ENCODE data around the gene RNASE3. TPM values are rescaled to one million over a fixed set of nuclear protein-coding genes. Genes with fewer than 3 reads are reported as not detected.
"Not testable (repeated sequence)": the region's sequence is repeated elsewhere in the genome, so short reads cannot be mapped to it uniquely, and the experiment has no call there.

Gene RNASE3
- total RNA-seq, 1 donor from 2014 or later: not detected

DNA sequence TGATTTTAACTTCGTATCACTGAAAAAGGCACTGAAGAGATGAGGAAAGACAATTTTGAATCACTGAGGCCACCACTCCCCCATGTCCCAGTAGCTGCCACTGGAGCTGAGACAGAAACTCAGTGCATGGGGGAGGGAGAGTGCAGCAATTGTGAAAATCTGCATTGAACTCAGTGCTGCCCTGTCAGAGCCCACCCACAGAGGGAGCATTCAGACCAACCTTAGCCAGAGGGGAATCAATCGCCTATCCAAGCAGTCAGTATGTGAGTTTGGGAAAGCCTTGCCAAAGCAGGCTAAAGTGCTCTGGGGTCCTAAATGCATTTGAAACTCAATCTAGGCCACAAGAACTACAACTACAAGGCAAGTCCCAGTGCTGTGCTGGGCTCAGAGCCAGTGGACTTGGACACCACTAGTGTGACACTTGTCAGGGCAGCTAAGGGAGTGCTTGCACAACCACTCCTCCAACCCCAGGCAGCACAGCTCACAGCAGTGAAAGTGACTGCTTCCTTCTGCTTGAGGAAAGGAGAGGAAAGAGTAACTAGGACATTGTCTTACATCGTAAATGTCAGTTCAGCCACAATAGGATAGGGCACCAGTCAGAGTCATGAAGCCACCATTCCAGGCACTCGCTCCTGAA is 13.3 kb downstream of the RNASE3 start:
- no peak for TF ChIP-seq CTCF (IDR thresholded peaks at IDR 0.05)
- H3K4me1 Mint-ChIP-seq (ENCODE audit: low read depth): no peaks in the 10 kb centered on the region
- no peak overlapping the region for H3K4me3 Mint-ChIP-seq (ENCODE audit: unreplicated experiment)
- no peaks in the 10 kb centered on the region for H3K9me3 Mint-ChIP-seq (ENCODE audit: low read depth)
- no peak overlapping the region for H3K27ac Mint-ChIP-seq (ENCODE audit: unreplicated experiment)
- no peaks in the 10 kb centered on the region for H3K36me3 Mint-ChIP-seq (ENCODE audit: low read depth)
- DNase-seq (ENCODE audit: low spot score): no peak
- H3K27me3 Mint-ChIP-seq (ENCODE audit: low read depth): peaks cover 8% of the 10 kb centered on the region

- DNase-seq (ENCODE audit: low spot score): no peak
- peaks cover 8% of the 10 kb centered on the region for H3K27me3 Mint-ChIP-seq (ENCODE audit: low read depth)
- H3K4me3 Mint-ChIP-seq (ENCODE audit: unreplicated experiment): no peak overlapping the region
- no peak overlapping the region for H3K27ac Mint-ChIP-seq (ENCODE audit: unreplicated experiment)
- no peak for TF ChIP-seq CTCF (IDR thresholded peaks at IDR 0.05)
- no peaks in the 10 kb centered on the region for H3K36me3 Mint-ChIP-seq (ENCODE audit: low read depth)
- no peaks in the 10 kb centered on the region for H3K4me1 Mint-ChIP-seq (ENCODE audit: low read depth)
- no peaks in the 10 kb centered on the region for H3K9me3 Mint-ChIP-seq (ENCODE audit: low read depth)
Measured at GRCh38 chr14:20905676-20906075, 14.5 kb downstream of the RNASE3 start.

DNA sequence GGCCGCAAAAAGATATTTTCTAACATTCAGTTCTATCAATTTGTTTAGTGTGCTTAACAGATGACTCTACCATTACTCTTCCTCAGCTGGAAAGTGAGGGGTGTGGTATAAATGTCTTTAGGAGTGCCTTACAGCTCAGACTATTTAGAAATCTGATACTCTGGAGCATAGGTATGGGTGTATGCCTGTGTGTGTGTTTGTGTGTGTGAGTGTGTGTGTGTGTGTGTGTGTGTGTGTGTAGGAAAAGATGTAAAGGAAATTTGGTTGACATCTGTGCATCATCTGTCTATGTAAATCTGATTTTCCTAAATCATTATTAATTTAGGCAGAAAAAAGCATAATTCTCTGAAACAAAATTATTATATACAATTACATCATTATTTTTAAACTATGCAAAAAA is 16.0 kb downstream of the RNASE3 start:
- no peaks in the 10 kb centered on the region for H3K9me3 Mint-ChIP-seq (ENCODE audit: low read depth)
- no peaks in the 10 kb centered on the region for H3K4me1 Mint-ChIP-seq (ENCODE audit: low read depth)
- no peaks in the 10 kb centered on the region for H3K36me3 Mint-ChIP-seq (ENCODE audit: low read depth)
- H3K4me3 Mint-ChIP-seq (ENCODE audit: unreplicated experiment): no peak overlapping the region
- H3K27ac Mint-ChIP-seq (ENCODE audit: unreplicated experiment): no peak overlapping the region
- H3K27me3 Mint-ChIP-seq (ENCODE audit: low read depth): peaks cover 8% of the 10 kb centered on the region
- no peak for DNase-seq (ENCODE audit: low spot score)
- TF ChIP-seq CTCF (IDR thresholded peaks at IDR 0.05): no peak

GRCh38 chr14:20910822-20911221 is 19.6 kb downstream of the RNASE3 start:
- not testable (repeated sequence) for H3K27ac Mint-ChIP-seq (ENCODE audit: unreplicated experiment); H3K4me1 Mint-ChIP-seq (ENCODE audit: low read depth); DNase-seq (ENCODE audit: low spot score); H3K9me3 Mint-ChIP-seq (ENCODE audit: low read depth); H3K27me3 Mint-ChIP-seq (ENCODE audit: low read depth); H3K36me3 Mint-ChIP-seq (ENCODE audit: low read depth); H3K4me3 Mint-ChIP-seq (ENCODE audit: unreplicated experiment)

GRCh38 chr14:20919038-20919756 is 28.0 kb downstream of the RNASE3 start:
- H3K36me3 Mint-ChIP-seq (ENCODE audit: low read depth); H3K4me1 Mint-ChIP-seq (ENCODE audit: low read depth); DNase-seq (ENCODE audit: low spot score); H3K4me3 Mint-ChIP-seq (ENCODE audit: unreplicated experiment); H3K9me3 Mint-ChIP-seq (ENCODE audit: low read depth); H3K27ac Mint-ChIP-seq (ENCODE audit: unreplicated experiment): not testable (repeated sequence)
- peaks cover 14% of the 10 kb centered on the region for H3K27me3 Mint-ChIP-seq (ENCODE audit: low read depth)

DNA sequence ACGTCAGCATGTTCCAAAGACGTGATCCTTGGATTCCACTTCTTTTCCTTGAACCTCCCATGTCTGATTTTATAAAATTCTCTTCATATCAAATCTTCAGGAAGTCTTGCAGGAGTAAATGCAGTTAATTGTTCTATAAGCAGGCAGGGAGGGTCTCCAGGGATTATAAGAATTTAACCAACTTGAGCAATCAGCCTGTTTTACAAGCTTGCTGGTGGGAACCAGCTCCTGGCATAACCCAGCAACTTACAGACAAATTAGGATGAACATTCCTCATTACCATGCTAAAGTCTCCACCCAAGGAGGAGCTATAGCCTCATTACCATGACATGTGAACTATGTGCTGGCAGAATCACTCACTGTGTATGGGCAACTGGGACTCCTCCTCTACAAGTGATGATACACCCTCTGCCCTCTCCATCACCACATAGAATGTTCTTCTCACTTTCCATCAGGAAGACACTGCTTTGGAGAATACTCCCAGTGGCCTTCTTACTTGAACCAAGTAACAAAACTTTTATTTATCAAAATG is 32.6 kb downstream of the RNASE3 start:
- not testable (repeated sequence) for H3K27ac Mint-ChIP-seq (ENCODE audit: unreplicated experiment); H3K4me3 Mint-ChIP-seq (ENCODE audit: unreplicated experiment); H3K27me3 Mint-ChIP-seq (ENCODE audit: low read depth)

More for the DNA sequence above, 32.6 kb downstream of the RNASE3 start:
- not testable (repeated sequence) for H3K4me1 Mint-ChIP-seq (ENCODE audit: low read depth); DNase-seq (ENCODE audit: low spot score); H3K36me3 Mint-ChIP-seq (ENCODE audit: low read depth)
- H3K9me3 Mint-ChIP-seq (ENCODE audit: low read depth): peaks cover 16% of the 10 kb centered on the region

Measured in chondrocyte (in vitro differentiated cells).